ENCODE measurements around the gene GAK.
"Not testable (repeated sequence)": the region's sequence is repeated elsewhere in the genome, so short reads cannot be mapped to it uniquely, and the experiment has no call there.

Gene GAK

GRCh38 chr4:931960-932712 lies at the start of gene GAK, which contains the start of gene TMEM175:
TSS of gene GAK (minus strand) at chr4:932316. CDS start at chr4:932187, 129 bp downstream.
TSS of gene TMEM175 (plus strand) at chr4:932460. CDS start at chr4:947740, 15,280 bp downstream.
- H3K4me3 Mint-ChIP-seq, result peak within 1 kb of the TSS; percentile 93
- ATAC-seq (replicated peaks; ENCODE audit: extremely low read depth, poor library complexity, severe bottlenecking) (peak; percentile 93), DNase-seq (ENCODE audit: low spot score in 2 of 2) (peak; percentile 95)
- peaks cover 23% of the 10 kb centered on the region for H3K36me3 Mint-ChIP-seq (ENCODE audit: insufficient read depth)
- H3K9me3 Mint-ChIP-seq, result no peaks in the 10 kb centered on the region
- H3K4me1 Mint-ChIP-seq, result peaks cover 40% of the 10 kb centered on the region
- H3K27me3 Mint-ChIP-seq, result no peaks in the 10 kb centered on the region
- peak within 1 kb of the TSS; percentile 91 for H3K27ac Mint-ChIP-seq (ENCODE audit: low read depth)

- Mint-ChIP-seq H3K36me3 (ENCODE audit: insufficient read depth) (peaks cover 7% of the 10 kb centered on the region), H3K4me1 (peaks cover 11% of the 10 kb centered on the region), H3K9me3 (no peaks in the 10 kb centered on the region), H3K4me3 (no peak overlapping the region), H3K27ac (ENCODE audit: low read depth) (no peak overlapping the region), H3K27me3 (no peaks in the 10 kb centered on the region)
- no peak for DNase-seq (ENCODE audit: low spot score in 2 of 2)
- ATAC-seq (replicated peaks; ENCODE audit: extremely low read depth, poor library complexity, severe bottlenecking), result no peak
Measured at GRCh38 chr4:978957-979701, 47.0 kb upstream of the GAK start.

GRCh38 chr4:976016-976415 lies 43.9 kb upstream of the GAK start:
- not testable (repeated sequence) for ATAC-seq (replicated peaks; ENCODE audit: extremely low read depth, poor library complexity, severe bottlenecking); DNase-seq (ENCODE audit: low spot score in 2 of 2); H3K9me3 Mint-ChIP-seq; H3K27ac Mint-ChIP-seq (ENCODE audit: low read depth); H3K27me3 Mint-ChIP-seq; H3K36me3 Mint-ChIP-seq (ENCODE audit: insufficient read depth); H3K4me3 Mint-ChIP-seq
- peaks cover 12% of the 10 kb centered on the region for H3K4me1 Mint-ChIP-seq

GRCh38 chr4:974668-975067 lies 42.6 kb upstream of the GAK start:
- Mint-ChIP-seq H3K27me3 (no peaks in the 10 kb centered on the region), H3K4me1 (peaks cover 21% of the 10 kb centered on the region), H3K9me3 (no peaks in the 10 kb centered on the region), H3K4me3 (peak overlapping the region; percentile 37), H3K36me3 (ENCODE audit: insufficient read depth) (peaks cover 11% of the 10 kb centered on the region), H3K27ac (ENCODE audit: low read depth) (peak overlapping the region; percentile 19)
- DNase-seq (ENCODE audit: low spot score in 2 of 2) (no peak), ATAC-seq (replicated peaks; ENCODE audit: extremely low read depth, poor library complexity, severe bottlenecking) (no peak)

- H3K27me3 Mint-ChIP-seq, result no peaks in the 10 kb centered on the region
- no peaks in the 10 kb centered on the region for H3K9me3 Mint-ChIP-seq
- peak; percentile 74 to 83 for DNase-seq (ENCODE audit: low spot score in 2 of 2)
- ATAC-seq (replicated peaks; ENCODE audit: extremely low read depth, poor library complexity, severe bottlenecking), result peak; percentile 51
- peaks cover 13% of the 10 kb centered on the region for H3K36me3 Mint-ChIP-seq (ENCODE audit: insufficient read depth)
- H3K4me3 Mint-ChIP-seq, result peak within 1 kb of the TSS; percentile 63
- H3K27ac Mint-ChIP-seq (ENCODE audit: low read depth), result peak within 1 kb of the TSS; percentile 35
- H3K4me1 Mint-ChIP-seq, result peaks cover 20% of the 10 kb centered on the region
Measured at GRCh38 chr4:973431-974397, 41.6 kb upstream of the GAK start, which contains the start of gene DGKQ. TSS of gene DGKQ (minus strand) at chr4:973569. CDS start at chr4:973482, 87 bp downstream.

- peak overlapping the region; percentile 35 for H3K27ac Mint-ChIP-seq (ENCODE audit: low read depth)
- H3K4me3 Mint-ChIP-seq, result peak overlapping the region; percentile 63
- ATAC-seq (replicated peaks; ENCODE audit: extremely low read depth, poor library complexity, severe bottlenecking) (peak; percentile 22), DNase-seq (ENCODE audit: low spot score in 2 of 2) (peak; percentile 37 to 63)
- peaks cover 15% of the 10 kb centered on the region for H3K36me3 Mint-ChIP-seq (ENCODE audit: insufficient read depth)
- H3K4me1 Mint-ChIP-seq, result peaks cover 20% of the 10 kb centered on the region
- H3K9me3 Mint-ChIP-seq, result no peaks in the 10 kb centered on the region
- no peaks in the 10 kb centered on the region for H3K27me3 Mint-ChIP-seq
Measured at GRCh38 chr4:972651-973424, 40.7 kb upstream of the GAK start.

GRCh38 chr4:971666-972500 lies 39.8 kb upstream of the GAK start:
- peaks cover 15% of the 10 kb centered on the region for H3K36me3 Mint-ChIP-seq (ENCODE audit: insufficient read depth)
- H3K27me3 Mint-ChIP-seq, result no peaks in the 10 kb centered on the region
- peak overlapping the region; percentile 63 for H3K4me3 Mint-ChIP-seq
- ATAC-seq (replicated peaks; ENCODE audit: extremely low read depth, poor library complexity, severe bottlenecking), result no peak
- H3K9me3 Mint-ChIP-seq, result no peaks in the 10 kb centered on the region
- peaks cover 20% of the 10 kb centered on the region for H3K4me1 Mint-ChIP-seq
- peak overlapping the region; percentile 77 for H3K27ac Mint-ChIP-seq (ENCODE audit: low read depth)
- DNase-seq (ENCODE audit: low spot score in 2 of 2), result no peak

- DNase-seq (ENCODE audit: low spot score in 2 of 2), result no peak
- Mint-ChIP-seq H3K4me1 (peaks cover 20% of the 10 kb centered on the region), H3K27ac (ENCODE audit: low read depth) (peak overlapping the region; percentile 77), H3K27me3 (no peaks in the 10 kb centered on the region), H3K36me3 (ENCODE audit: insufficient read depth) (peaks cover 16% of the 10 kb centered on the region), H3K9me3 (no peaks in the 10 kb centered on the region), H3K4me3 (peak overlapping the region; percentile 63)
- no peak for ATAC-seq (replicated peaks; ENCODE audit: extremely low read depth, poor library complexity, severe bottlenecking)
Measured at GRCh38 chr4:970854-971520, 38.9 kb upstream of the GAK start.

- DNase-seq (ENCODE audit: low spot score in 2 of 2), result peak; percentile 52 to 88
- peaks cover 17% of the 10 kb centered on the region for H3K36me3 Mint-ChIP-seq (ENCODE audit: insufficient read depth)
- H3K9me3 Mint-ChIP-seq, result no peaks in the 10 kb centered on the region
- H3K4me1 Mint-ChIP-seq, result peaks cover 20% of the 10 kb centered on the region
- ATAC-seq (replicated peaks; ENCODE audit: extremely low read depth, poor library complexity, severe bottlenecking), result peak; percentile 82
- peak overlapping the region; percentile 63 for H3K4me3 Mint-ChIP-seq
- no peaks in the 10 kb centered on the region for H3K27me3 Mint-ChIP-seq
- peak overlapping the region; percentile 77 for H3K27ac Mint-ChIP-seq (ENCODE audit: low read depth)
Measured at GRCh38 chr4:970046-970745, 38.1 kb upstream of the GAK start.

GRCh38 chr4:968621-969394 lies 36.7 kb upstream of the GAK start:
- peaks cover 20% of the 10 kb centered on the region for H3K4me1 Mint-ChIP-seq
- no peak for DNase-seq (ENCODE audit: low spot score in 2 of 2)
- H3K4me3 Mint-ChIP-seq, result no peak overlapping the region
- ATAC-seq (replicated peaks; ENCODE audit: extremely low read depth, poor library complexity, severe bottlenecking), result no peak
- no peaks in the 10 kb centered on the region for H3K9me3 Mint-ChIP-seq
- peak overlapping the region; percentile 77 for H3K27ac Mint-ChIP-seq (ENCODE audit: low read depth)
- H3K36me3 Mint-ChIP-seq (ENCODE audit: insufficient read depth), result peaks cover 18% of the 10 kb centered on the region
- no peaks in the 10 kb centered on the region for H3K27me3 Mint-ChIP-seq
